Measurements from ENCODE around the gene SLC9A9.
"Not testable (repeated sequence)": the region's sequence is repeated elsewhere in the genome, so short reads cannot be mapped to it uniquely, and the experiment has no call there.

Gene SLC9A9

GRCh38 chr3:143298380-143298779 lies 549.9 kb downstream of the SLC9A9 start:
- DNase-seq (ENCODE audit: low read depth in 2 of 2, low spot score in 1 of 2): no peak

GRCh38 chr3:143295201-143296080 lies 552.8 kb downstream of the SLC9A9 start:
- DNase-seq (ENCODE audit: low read depth in 2 of 2, low spot score in 1 of 2): no peak

GRCh38 chr3:143294188-143294587 lies 554.1 kb downstream of the SLC9A9 start:
- DNase-seq (ENCODE audit: low read depth in 2 of 2, low spot score in 1 of 2): no peak

GRCh38 chr3:143291836-143292447 lies 556.3 kb downstream of the SLC9A9 start:
- no peak for DNase-seq (ENCODE audit: low read depth in 2 of 2, low spot score in 1 of 2)

GRCh38 chr3:143288944-143289343 lies 559.3 kb downstream of the SLC9A9 start:
- DNase-seq (ENCODE audit: low read depth in 2 of 2, low spot score in 1 of 2): no peak

GRCh38 chr3:143287403-143287802 lies 560.9 kb downstream of the SLC9A9 start:
- DNase-seq (ENCODE audit: low read depth in 2 of 2, low spot score in 1 of 2): no peak

- no peak for DNase-seq (ENCODE audit: low read depth in 2 of 2, low spot score in 1 of 2)
These were observed 561.8 kb downstream of the SLC9A9 start for GRCh38 chr3:143286392-143287010.

GRCh38 chr3:143283432-143284128 lies 564.7 kb downstream of the SLC9A9 start:
- DNase-seq (ENCODE audit: low read depth in 2 of 2, low spot score in 1 of 2): no peak

- no peak for DNase-seq (ENCODE audit: low read depth in 2 of 2, low spot score in 1 of 2)
These were observed 567.3 kb downstream of the SLC9A9 start for GRCh38 chr3:143280984-143281383.

- not testable (repeated sequence) for DNase-seq (ENCODE audit: low read depth in 2 of 2, low spot score in 1 of 2)
These were observed 568.7 kb downstream of the SLC9A9 start for GRCh38 chr3:143279567-143279966.

- DNase-seq (ENCODE audit: low read depth in 2 of 2, low spot score in 1 of 2): no peak
These were observed 569.5 kb downstream of the SLC9A9 start for GRCh38 chr3:143278721-143279120.

GRCh38 chr3:143277531-143277930 lies 570.7 kb downstream of the SLC9A9 start:
- DNase-seq (ENCODE audit: low read depth in 2 of 2, low spot score in 1 of 2): no peak

- no peak for DNase-seq (ENCODE audit: low read depth in 2 of 2, low spot score in 1 of 2)
These were observed 571.7 kb downstream of the SLC9A9 start for GRCh38 chr3:143276592-143276991.

GRCh38 chr3:143273975-143274690 lies 574.1 kb downstream of the SLC9A9 start:
- DNase-seq (ENCODE audit: low read depth in 2 of 2, low spot score in 1 of 2): no peak

- DNase-seq (ENCODE audit: low read depth in 2 of 2, low spot score in 1 of 2): no peak
These were observed 577.1 kb downstream of the SLC9A9 start for GRCh38 chr3:143271136-143271535.

- DNase-seq (ENCODE audit: low read depth in 2 of 2, low spot score in 1 of 2): no peak
These were observed 578.5 kb downstream of the SLC9A9 start for GRCh38 chr3:143269741-143270140.

GRCh38 chr3:143267989-143268388 lies 580.3 kb downstream of the SLC9A9 start:
- no peak for DNase-seq (ENCODE audit: low read depth in 2 of 2, low spot score in 1 of 2)

- DNase-seq (ENCODE audit: low read depth in 2 of 2, low spot score in 1 of 2): no peak
These were observed 581.3 kb downstream of the SLC9A9 start for GRCh38 chr3:143266927-143267326.

GRCh38 chr3:143266511-143266910 lies 581.8 kb downstream of the SLC9A9 start:
- no peak for DNase-seq (ENCODE audit: low read depth in 2 of 2, low spot score in 1 of 2)

- DNase-seq (ENCODE audit: low read depth in 2 of 2, low spot score in 1 of 2): no peak
These were observed 582.7 kb downstream of the SLC9A9 start for GRCh38 chr3:143265501-143266070.

Data from stimulated activated CD8-positive, alpha-beta memory T cell treated with anti-CD3 and anti-CD28 coated beads, Interleukin-4, amount 100 ng/mL, for 1 hour (primary cell).